Gastrocnemius medialis (tissue), 4 donors: ENCODE results near the gene NXT1. TPM values are rescaled to one million over a fixed set of nuclear protein-coding genes. Genes with fewer than 3 reads are reported as not detected.
"Not testable (repeated sequence)": the region's sequence is repeated elsewhere in the genome, so short reads cannot be mapped to it uniquely, and the experiment has no call there.

Experiments used
- ATAC-seq, 2 donors: fragments of 150-250 bp; one replicate each; pipeline ENCODE4 v1.9.1; 2016
- DNase-seq, 2 donors: peaks; one replicate each; pipeline ENCODE4 v3.0.0-alpha.2; 2019
- H3K27ac ChIP-seq, 4 donors: fragments of 200-600 bp; sonication (generic); 1 replicate in 1 of 4; 2 replicates in 3 of 4; pipeline ENCODE4 v1.5.1; 2016 to 2018; ENCODE audit warnings: mild to moderate bottlenecking in 2 of 4, moderate library complexity in 1 of 4
- H3K27me3 ChIP-seq, 3 donors: fragments of 200-600 bp; sonication (generic) in 2 of 3; 1 replicate in 1 of 3; 2 replicates in 2 of 3; pipeline versions ENCODE4 v1.5.1 to v1.6.0; 2016 to 2019; ENCODE audit warnings: mild to moderate bottlenecking in 1 of 3, moderate library complexity in 1 of 3
- H3K36me3 ChIP-seq, 2 donors: fragments of 200-600 bp; sonication (generic) in 1 of 2; one replicate each; pipeline ENCODE4 v1.5.1; 2017 to 2018
- H3K4me1 ChIP-seq, 2 donors: fragments of 200-600 bp; sonication (generic) in 1 of 2; one replicate each; pipeline ENCODE4 v1.5.1; 2016 to 2017; ENCODE audit warnings: mild to moderate bottlenecking in 2 of 2
- H3K4me3 ChIP-seq, 4 donors: fragments of 200-600 bp; sonication (generic) in 3 of 4; 1 replicate in 1 of 4; 2 replicates in 3 of 4; pipeline ENCODE4 v1.5.1; 2016 to 2019; ENCODE audit warnings: mild to moderate bottlenecking in 2 of 4
- H3K9me3 ChIP-seq, 3 donors: fragments of 200-600 bp; sonication (generic) in 2 of 3; 1 replicate in 1 of 3; 2 replicates in 2 of 3; pipeline ENCODE4 v1.5.1; 2016 to 2019
- CTCF ChIP-seq, 5 experiments: fragments of 450-650 bp in 3 of 5; fragments of 200-600 bp in 2 of 5; sonication (generic) in 2 of 5; IDR thresholded peaks in 4 of 5; conservative IDR thresholded peaks in 1 of 5; 1 replicate in 4 of 5; 2 replicates in 1 of 5; pipeline ENCODE4 v1.5.1; 2016 to 2019; ENCODE audit warnings: antibody characterized with exemption in 5 of 5, mild to moderate bottlenecking in 3 of 5, moderate library complexity in 3 of 5
- POLR2A ChIP-seq, 2 donors: fragments of 450-650 bp; IDR thresholded peaks; one replicate each; pipeline ENCODE4 v1.6.1; 2017; ENCODE audit warnings: antibody characterized with exemption in 2 of 2, mild to moderate bottlenecking in 2 of 2, moderate library complexity in 2 of 2
- in situ Hi-C, 4 donors: fragments of 200-750 bp; cut with MboI; loops; one replicate each; pipeline versions ENCODE4 v1.15.0 to v1.8.0; 2017; ENCODE audit warnings: low sequenced_read_pairs in 4 of 4
- intact Hi-C: fragments of 100-400 bp; cut with DNase I; formaldehyde crosslinking; loops from one replicate; pipeline ENCODE4 v1.15.1; 2023; ENCODE audit warnings: low total_unique reads
- total RNA-seq, 4 donors: library from RNA; depleted of rRNA; stranded (reverse); fragments of >200 nt; gene quantifications; one replicate each; pipeline versions ENCODE4 v1.1.0 to v1.2.3, GENCODE V29; 2016

The NXT1 gene
- total RNA-seq, 4 donors from 2014 or later = 15.2 to 17.9 (median 15.9) TPM

GRCh38 chr20:23303325-23304102 is 47.1 kb upstream of the NXT1 start:
- Histone ChIP-seq H3K36me3 (no peaks in the 10 kb centered on the region), H3K27me3 (no peaks in the 10 kb centered on the region), H3K4me3 (no peak overlapping the region), H3K9me3 (no peaks in the 10 kb centered on the region), H3K4me1 (no peaks in the 10 kb centered on the region), H3K27ac (no peak overlapping the region)
- in situ Hi-C loops (no loop called here), intact Hi-C loops (no loop called here)
- TF ChIP-seq POLR2A (IDR thresholded peaks at IDR 0.05) (no peak), CTCF (IDR thresholded peaks at IDR 0.05 in 4 of 5, conservative IDR thresholded peaks at IDR 0.05 in 1 of 5) (no peak)
- no peak for ATAC-seq
- DNase-seq = no peak

- Histone ChIP-seq H3K27me3 (no peaks in the 10 kb centered on the region), H3K27ac (peak overlapping the region in 1 of 4 donors; percentile 26), H3K4me3 (no peak overlapping the region), H3K4me1 (no peaks in the 10 kb centered on the region), H3K9me3 (no peaks in the 10 kb centered on the region), H3K36me3 (no peaks in the 10 kb centered on the region)
- in situ Hi-C loops (no loop called here), intact Hi-C loops (no loop called here)
- no peak for DNase-seq
- TF ChIP-seq POLR2A (IDR thresholded peaks at IDR 0.05) (no peak), CTCF (IDR thresholded peaks at IDR 0.05 in 4 of 5, conservative IDR thresholded peaks at IDR 0.05 in 1 of 5) (no peak)
- no peak for ATAC-seq
Observed at GRCh38 chr20:23304616-23305015, 46.0 kb upstream of the NXT1 start.

- Histone ChIP-seq H3K27me3 (no peaks in the 10 kb centered on the region), H3K9me3 (no peaks in the 10 kb centered on the region), H3K36me3 (no peaks in the 10 kb centered on the region), H3K4me3 (no peak overlapping the region), H3K27ac (peak overlapping the region in 1 of 4 donors; percentile 26), H3K4me1 (no peaks in the 10 kb centered on the region)
- peak in 1 of 2 donors; percentile 42 for DNase-seq
- intact Hi-C loops (no loop called here), in situ Hi-C loops (no loop called here)
- TF ChIP-seq CTCF (IDR thresholded peaks at IDR 0.05 in 4 of 5, conservative IDR thresholded peaks at IDR 0.05 in 1 of 5) (no peak), POLR2A (IDR thresholded peaks at IDR 0.05) (no peak)
- ATAC-seq = peak; percentile 62 to 69
Observed at GRCh38 chr20:23305098-23305497, 45.5 kb upstream of the NXT1 start.

GRCh38 chr20:23307393-23307792 is 43.2 kb upstream of the NXT1 start:
- DNase-seq, H3K4me1 ChIP-seq, H3K4me3 ChIP-seq, H3K9me3 ChIP-seq, intact Hi-C loops, in situ Hi-C loops, H3K27ac ChIP-seq, ATAC-seq, H3K36me3 ChIP-seq, H3K27me3 ChIP-seq: not testable (repeated sequence)

GRCh38 chr20:23308024-23308423 is 42.6 kb upstream of the NXT1 start:
- Histone ChIP-seq H3K27ac (no peak overlapping the region), H3K4me3 (no peak overlapping the region), H3K27me3 (no peaks in the 10 kb centered on the region), H3K4me1 (no peaks in the 10 kb centered on the region), H3K36me3 (no peaks in the 10 kb centered on the region), H3K9me3 (no peaks in the 10 kb centered on the region)
- intact Hi-C loops = no loop called here
- no peak for TF ChIP-seq CTCF (IDR thresholded peaks at IDR 0.05 in 4 of 5, conservative IDR thresholded peaks at IDR 0.05 in 1 of 5)
- no peak for TF ChIP-seq POLR2A (IDR thresholded peaks at IDR 0.05)
- DNase-seq (no peak), ATAC-seq (no peak)
- in situ Hi-C loops = no loop called here
